HG02973 (cell line): Measurements from ENCODE around the gene C1orf35.

Experiments used
- ATAC-seq: cut with Tn5 transposase; IDR thresholded peaks from one replicate; pipeline ENCODE4 v1.9.1; 2021; ENCODE audit warnings: moderate library complexity; ENCODE audit not compliant: unreplicated experiment

Gene C1orf35

GRCh38 chr1:228109962-228110488, 6.9 kb upstream of the C1orf35 start:
- ATAC-seq: no peak

- peak; percentile 75 for ATAC-seq
These were observed 6.2 kb upstream of the C1orf35 start, which contains the start of gene MRPL55 for GRCh38 chr1:228109073-228109961. TSS of gene MRPL55 (minus strand) at chr1:228109299. CDS start at chr1:228108260, 1,039 bp downstream.

- ATAC-seq: no peak
These were observed 5.6 kb upstream of the C1orf35 start for GRCh38 chr1:228108742-228109072.

- no peak for ATAC-seq
These were observed 5.0 kb upstream of the C1orf35 start for GRCh38 chr1:228108055-228108690.

- ATAC-seq: no peak
These were observed 4.5 kb upstream of the C1orf35 start for GRCh38 chr1:228107636-228108035.

- no peak for ATAC-seq
These were observed 3.6 kb upstream of the C1orf35 start for GRCh38 chr1:228106800-228107054.

GRCh38 chr1:228105996-228106799, 3.1 kb upstream of the C1orf35 start:
- no peak for ATAC-seq

- no peak for ATAC-seq
These were observed 2.3 kb upstream of the C1orf35 start for GRCh38 chr1:228105270-228105995.

- no peak for ATAC-seq
These were observed 1.6 kb upstream of the C1orf35 start for GRCh38 chr1:228104526-228105269.

GRCh38 chr1:228101994-228102790, 933 bp downstream of the C1orf35 start:
- peak; percentile 23 for ATAC-seq

GRCh38 chr1:228101614-228101993, 1.5 kb downstream of the C1orf35 start:
- no peak for ATAC-seq

- no peak for ATAC-seq
These were observed 2.1 kb downstream of the C1orf35 start for GRCh38 chr1:228100822-228101613.

GRCh38 chr1:228099331-228099732, 3.8 kb downstream of the C1orf35 start:
- no peak for ATAC-seq

- ATAC-seq: no peak
These were observed 4.7 kb downstream of the C1orf35 start for GRCh38 chr1:228098323-228098931.

GRCh38 chr1:228097333-228098081, 5.6 kb downstream of the C1orf35 start:
- ATAC-seq: no peak

- no peak for ATAC-seq
These were observed 6.5 kb downstream of the C1orf35 start for GRCh38 chr1:228096416-228097332.
